DMS153 (cell line): ENCODE measurements around the gene CHST3.
"Not testable (repeated sequence)": the region's sequence is repeated elsewhere in the genome, so short reads cannot be mapped to it uniquely, and the experiment has no call there.

ENCODE experiments used
- DNase-seq: peaks from one replicate; lab custom pipeline; 2025; lab: John Stamatoyannopoulos, UW

Gene CHST3

GRCh38 chr10:71950683-71951082 is 13.5 kb upstream of the CHST3 start:
- DNase-seq: no peak

- no peak for DNase-seq
Measured at GRCh38 chr10:71952745-71953144, 11.4 kb upstream of the CHST3 start.

GRCh38 chr10:71957546-71958275 is 6.5 kb upstream of the CHST3 start:
- DNase-seq: no peak

GRCh38 chr10:71959526-71959925 is 4.7 kb upstream of the CHST3 start:
- DNase-seq: no peak

GRCh38 chr10:71961831-71962230 is 2.4 kb upstream of the CHST3 start:
- DNase-seq: no peak

- DNase-seq: no peak
Measured at GRCh38 chr10:71962901-71963300, 1.3 kb upstream of the CHST3 start.

- DNase-seq: no peak
Measured at GRCh38 chr10:71963351-71964097, 671 bp upstream of the CHST3 start.

- no peak for DNase-seq
Measured at GRCh38 chr10:71964743-71965515, 734 bp downstream of the CHST3 start.

- DNase-seq: no peak
Measured at GRCh38 chr10:71965623-71966022, 1.4 kb downstream of the CHST3 start.

- no peak for DNase-seq
Measured at GRCh38 chr10:71966046-71967004, 2.1 kb downstream of the CHST3 start.

- DNase-seq: not testable (repeated sequence)
Measured at GRCh38 chr10:71967958-71968357, 3.8 kb downstream of the CHST3 start.

GRCh38 chr10:71968553-71969474 is 4.6 kb downstream of the CHST3 start:
- no peak for DNase-seq

- no peak for DNase-seq
Measured at GRCh38 chr10:71969929-71970328, 5.7 kb downstream of the CHST3 start.

GRCh38 chr10:71970331-71970730 is 6.1 kb downstream of the CHST3 start:
- no peak for DNase-seq

GRCh38 chr10:71970869-71971268 is 6.7 kb downstream of the CHST3 start:
- no peak for DNase-seq

- no peak for DNase-seq
Measured at GRCh38 chr10:71971311-71971731, 7.1 kb downstream of the CHST3 start.

- no peak for DNase-seq
Measured at GRCh38 chr10:71971769-71972555, 7.8 kb downstream of the CHST3 start.

- no peak for DNase-seq
Measured at GRCh38 chr10:71972746-71973695, 8.8 kb downstream of the CHST3 start.
